Breast epithelium (tissue), 3 donors: ENCODE data around the gene CDH23.

Experiments used
- CTCF ChIP-seq, 3 donors: fragments of 450-650 bp; IDR thresholded peaks; one replicate each; pipeline ENCODE4 v1.5.1; 2016 to 2017; ENCODE audit warnings: antibody characterized with exemption in 3 of 3, mild to moderate bottlenecking in 3 of 3, moderate library complexity in 3 of 3
- POLR2A ChIP-seq: fragments of 450-650 bp; IDR thresholded peaks from one replicate; pipeline ENCODE4 v1.6.1; 2016; ENCODE audit warnings: antibody characterized with exemption, mild to moderate bottlenecking, moderate library complexity

- TF ChIP-seq CTCF (IDR thresholded peaks at IDR 0.05) (no peak), POLR2A (no peak)
Measured at GRCh38 chr10:71802235-71802634, 405.5 kb downstream of the CDH23 start.
